Keratinocyte (primary cell): Measurements from ENCODE around the gene CYP4F11.

Experiments
- CTCF ChIP-seq, 3 experiments: IDR thresholded peaks in 1 of 3; conservative IDR thresholded peaks in 1 of 3; optimal IDR thresholded peaks in 1 of 3; 2 replicates in 2 of 3; 3 replicates in 1 of 3; pipeline versions ENCODE3 to v1.5.1; 2011; ENCODE audit warnings: low read length in 3 of 3, mild to moderate bottlenecking in 3 of 3, moderate library complexity in 2 of 3, control low read depth in 1 of 3, inconsistent platforms in 1 of 3; ENCODE audit not compliant: insufficient read depth in 2 of 3; ENCODE audit errors: extremely low read depth in 1 of 3
- EZH2 ChIP-seq: IDR thresholded peaks from one replicate; pipeline ENCODE4 v1.6.1; 2012; ENCODE audit warnings: inconsistent platforms, mild to moderate bottlenecking, low read length, moderate library complexity

- TF ChIP-seq CTCF (optimal IDR thresholded peaks at IDR 0.05 in 1 of 3, IDR thresholded peaks at IDR 0.05 in 1 of 3, conservative IDR thresholded peaks at IDR 0.05 in 1 of 3; ENCODE audit: extremely low read depth in 1 of 3, insufficient read depth in 2 of 3, low read length in 3 of 3) = no peak
- no peak for TF ChIP-seq EZH2
These were observed 71.1 kb downstream of the CYP4F11 start for GRCh38 chr19:15863272-15863671.
